Fibroblast of the conjunctiva (primary cell): ENCODE results near the gene LCP1.

Source experiments
- DNase-seq: peaks from one replicate; pipeline ENCODE4 v3.0.0-alpha.2; 2010; ENCODE audit warnings: low read depth

The LCP1 gene

DNA sequence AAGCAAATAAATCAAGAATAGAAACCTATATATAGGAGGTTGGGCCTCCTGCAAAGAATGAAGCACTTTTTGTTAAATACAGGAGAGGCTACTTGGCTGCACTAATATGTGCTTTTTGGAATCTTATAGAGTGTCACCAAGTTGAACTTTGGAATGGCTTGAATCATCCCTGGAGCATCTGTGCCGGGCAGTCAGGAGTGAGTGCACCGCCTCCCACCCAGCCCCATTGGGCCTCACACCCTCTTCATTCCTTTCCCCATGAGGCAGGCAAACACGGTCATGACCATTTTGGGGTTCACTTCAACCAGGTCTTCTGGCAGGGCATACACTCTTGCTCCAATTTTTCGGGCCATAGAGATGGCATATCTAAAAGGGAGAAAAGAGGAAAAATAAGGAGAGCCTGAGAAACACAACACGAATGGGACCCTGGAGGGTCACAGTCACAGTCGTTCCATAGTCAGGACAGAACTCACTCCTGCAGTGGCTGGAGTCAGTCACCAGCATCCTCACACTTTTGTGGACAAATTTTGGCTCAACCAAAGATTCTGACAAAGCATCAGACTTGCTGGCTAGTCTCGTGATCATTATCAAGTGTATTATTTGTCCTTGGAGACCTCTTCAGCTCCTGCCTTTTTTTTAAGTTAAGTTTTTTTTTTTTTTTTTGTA lies 54.5 kb downstream of the LCP1 start:
- no peak for DNase-seq

DNA sequence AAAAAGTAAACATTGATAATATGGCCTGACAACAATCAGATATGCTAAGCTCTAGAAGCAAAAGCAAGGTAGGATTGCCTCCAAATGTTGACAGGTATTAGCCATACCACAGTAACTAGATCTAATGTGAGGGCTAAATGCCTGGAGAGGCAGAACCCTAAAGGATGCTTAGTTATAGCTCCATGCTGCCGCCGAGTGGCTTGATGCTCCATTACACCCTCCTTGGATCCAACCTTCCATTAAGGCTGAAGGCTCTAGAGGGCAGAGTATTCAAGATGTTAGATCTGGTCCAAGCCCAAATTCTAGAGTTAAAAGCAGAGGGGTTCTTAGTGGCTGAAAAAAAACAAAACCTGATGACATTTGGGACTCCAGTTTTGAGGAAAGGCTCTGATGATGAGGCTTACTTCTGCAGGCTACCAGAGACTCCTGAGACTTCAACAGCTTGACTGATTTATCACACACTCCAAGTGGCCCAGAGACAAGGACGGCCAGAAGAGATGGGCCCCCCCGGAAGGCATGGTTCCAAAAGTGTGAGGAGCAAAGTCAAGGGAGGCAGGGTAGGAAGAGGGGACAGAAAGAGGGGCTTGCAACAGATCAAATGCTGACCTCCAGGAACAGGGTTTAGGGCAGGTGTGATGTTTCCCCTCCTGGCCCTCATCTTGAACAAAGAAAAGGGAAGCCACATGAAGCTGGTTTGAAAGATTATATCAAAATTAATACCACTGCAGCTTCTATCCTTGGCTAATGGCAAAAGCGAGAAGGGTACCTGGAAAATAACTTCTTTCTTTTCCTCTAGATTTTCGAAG lies 55.2 kb downstream of the LCP1 start:
- peak; percentile 59 for DNase-seq

DNA sequence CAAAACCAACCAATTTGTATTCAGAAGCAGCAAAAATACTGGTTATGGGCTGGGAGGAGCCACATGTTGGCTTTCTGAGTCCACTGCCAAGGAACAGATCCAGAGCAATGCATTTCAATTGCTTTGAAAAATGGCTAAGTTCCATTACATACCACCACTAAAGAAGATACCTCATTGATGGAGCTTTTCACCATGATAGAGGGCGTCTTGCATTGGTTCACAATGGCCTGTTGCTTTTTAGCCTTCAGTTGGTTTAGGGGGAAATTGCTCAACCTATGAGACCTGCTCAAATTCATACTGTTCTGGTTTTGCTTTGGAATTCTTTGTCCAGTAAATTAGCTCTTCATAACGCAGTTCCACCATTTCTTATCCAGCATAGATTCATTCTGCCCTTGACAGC lies 55.9 kb downstream of the LCP1 start:
- no peak for DNase-seq

GRCh38 chr13:46124967-46125933 lies 56.7 kb downstream of the LCP1 start:
- no peak for DNase-seq

GRCh38 chr13:46124531-46124966 lies 57.4 kb downstream of the LCP1 start:
- DNase-seq = no peak

DNA sequence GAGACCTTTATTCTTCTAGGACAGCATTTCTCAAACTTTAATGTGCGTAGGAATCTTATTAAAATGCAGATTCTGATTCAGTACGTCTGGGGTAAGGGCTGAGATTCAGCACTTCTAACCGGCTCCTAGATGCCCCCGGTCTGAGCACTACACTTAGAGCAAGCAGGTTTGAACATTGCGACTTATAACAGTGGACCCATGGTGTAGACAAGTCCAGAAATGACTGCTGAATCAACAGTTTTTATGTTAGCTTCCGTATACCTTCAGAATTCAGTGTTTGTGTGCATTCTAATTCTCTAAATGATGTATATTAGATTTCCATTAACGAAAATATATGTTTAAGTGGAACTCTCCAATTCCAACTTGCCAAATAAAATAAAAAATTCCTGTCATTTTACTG lies 59.7 kb downstream of the LCP1 start:
- no peak for DNase-seq

DNA sequence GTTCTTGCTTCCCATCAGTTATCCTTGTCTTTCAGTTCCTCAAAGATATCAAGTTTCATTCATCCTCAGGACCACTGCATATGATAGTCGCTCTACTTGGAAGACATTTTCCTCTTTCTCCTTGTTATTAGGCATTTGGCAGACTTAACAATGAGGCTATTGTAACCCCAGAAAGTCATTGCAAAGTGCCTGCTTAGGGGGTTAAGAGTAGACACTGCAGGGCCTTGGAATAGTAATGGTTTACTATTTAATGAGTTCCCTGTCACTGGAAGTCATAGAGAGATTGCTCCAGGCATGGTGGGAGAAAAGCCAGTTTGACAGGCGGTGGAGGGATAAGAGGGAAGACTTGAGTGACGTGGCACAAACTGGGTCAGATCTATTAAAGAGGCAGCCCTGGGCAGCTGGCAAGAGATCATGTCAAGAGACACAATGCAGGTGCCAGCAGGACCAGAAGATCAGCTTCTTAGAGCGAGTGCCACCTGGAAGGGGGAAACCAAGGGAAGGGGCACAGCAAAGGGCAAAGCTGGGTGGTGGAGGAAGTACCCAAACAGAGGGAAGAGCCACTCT lies 60.3 kb downstream of the LCP1 start:
- DNase-seq = no peak

DNA sequence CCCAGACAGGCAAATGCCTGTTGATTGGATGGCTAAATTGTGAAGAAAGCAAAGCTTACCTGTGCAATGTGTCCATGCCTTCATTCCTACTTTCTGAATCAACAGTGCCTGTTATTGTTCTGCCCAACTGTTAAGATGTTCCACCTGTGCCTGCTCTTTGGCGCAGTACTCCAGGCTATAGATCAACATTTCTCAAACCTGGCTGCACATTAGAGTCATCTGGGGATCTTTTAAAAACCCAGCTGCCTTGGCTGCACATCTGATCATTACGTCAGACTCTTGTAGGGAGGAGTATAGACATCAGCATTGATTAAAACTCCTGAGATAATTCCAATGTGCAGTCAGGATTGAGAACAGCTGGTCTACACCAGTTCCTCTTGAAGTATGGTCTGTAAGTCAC lies 60.9 kb downstream of the LCP1 start:
- DNase-seq = no peak

- DNase-seq = peak; percentile 30
Observed at GRCh38 chr13:46119883-46120614, 61.9 kb downstream of the LCP1 start.

DNA sequence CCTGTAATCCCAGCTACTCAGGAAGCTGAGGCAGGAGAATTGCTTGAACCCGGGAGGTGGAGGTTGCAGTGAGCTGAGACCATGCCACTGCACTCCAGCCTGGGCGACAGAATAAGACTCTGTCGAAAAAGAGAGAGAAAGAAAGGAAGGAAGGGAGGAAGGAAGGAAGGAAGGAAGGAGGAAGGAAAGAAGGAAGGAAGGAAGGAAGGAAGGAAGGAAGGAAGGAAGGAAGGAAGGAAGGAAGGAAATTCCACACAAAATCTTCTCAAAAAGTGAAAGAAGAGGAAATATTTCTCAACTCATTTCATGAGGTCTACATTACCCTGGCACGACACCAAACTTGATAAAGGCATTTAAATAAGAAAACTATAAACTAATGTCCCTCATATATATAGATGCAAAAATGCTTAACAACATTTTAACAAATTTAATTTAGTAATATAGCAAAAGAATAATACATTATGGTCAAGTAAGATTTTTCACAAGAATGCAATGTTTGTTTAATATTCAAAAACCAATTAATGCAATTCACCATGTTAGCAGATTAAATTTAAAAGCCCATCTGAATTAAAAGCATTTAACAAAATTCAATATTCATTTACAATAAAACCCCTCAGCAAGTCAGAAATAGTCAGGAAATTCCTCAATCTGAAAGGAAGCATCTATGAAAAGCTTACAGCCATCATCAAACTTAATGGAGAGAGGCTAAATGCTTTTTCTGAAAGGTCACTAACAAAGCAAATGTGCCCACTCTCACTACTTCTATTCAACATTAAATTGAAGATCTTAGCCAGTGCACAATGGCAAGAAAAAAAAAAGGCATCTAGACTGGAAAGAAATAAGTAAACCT lies 65.1 kb downstream of the LCP1 start:
- DNase-seq = no peak

DNA sequence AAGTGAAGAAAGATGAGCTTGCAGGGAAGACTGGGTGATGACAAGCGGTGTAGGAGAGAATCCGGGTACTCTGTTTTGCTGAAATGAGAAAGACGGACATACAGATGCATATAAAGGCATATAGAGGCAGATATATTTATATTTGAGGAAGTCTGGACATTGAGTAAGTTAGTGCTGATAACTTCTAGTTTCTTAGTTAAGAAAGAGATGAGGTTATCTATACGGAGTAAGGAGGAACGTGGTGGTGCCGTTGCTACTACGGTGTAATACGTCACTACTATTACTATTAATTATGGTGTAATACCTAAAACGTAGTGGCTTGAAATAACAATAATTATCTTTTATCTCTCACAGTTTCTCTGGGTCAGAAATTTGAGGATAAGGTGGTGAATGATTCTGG lies 67.4 kb downstream of the LCP1 start:
- no peak for DNase-seq

GRCh38 chr13:46113596-46113995 lies 68.4 kb downstream of the LCP1 start:
- DNase-seq = no peak

GRCh38 chr13:46111151-46111550 lies 70.8 kb downstream of the LCP1 start:
- no peak for DNase-seq

DNA sequence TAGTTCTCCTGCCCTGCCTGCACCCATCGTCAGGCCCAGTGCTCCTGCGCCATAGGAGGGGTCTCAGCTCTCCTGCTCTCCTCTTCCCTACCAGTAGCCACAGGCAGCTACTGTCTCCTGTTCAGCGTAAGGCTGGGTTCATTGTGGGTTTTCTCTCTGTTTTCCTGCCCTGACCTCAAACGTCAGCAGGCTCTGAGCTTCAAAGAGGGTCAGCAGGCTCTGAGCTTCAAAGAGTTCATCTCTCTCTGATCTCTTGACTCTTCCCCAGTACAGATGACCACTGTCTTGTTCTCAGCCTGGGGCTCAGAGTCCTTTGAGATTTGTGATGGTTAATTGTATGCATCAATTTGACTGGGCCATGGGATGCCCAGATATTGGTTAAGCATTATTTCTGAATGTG lies 72.5 kb downstream of the LCP1 start:
- DNase-seq = no peak

GRCh38 chr13:46106839-46107371 lies 75.1 kb downstream of the LCP1 start:
- no peak for DNase-seq

- no peak for DNase-seq
Observed at GRCh38 chr13:46104868-46105267, 77.1 kb downstream of the LCP1 start, which contains the start of gene CPB2. TSS of gene CPB2 (minus strand) at chr13:46105033. CDS start at chr13:46105009, 24 bp downstream.

DNA sequence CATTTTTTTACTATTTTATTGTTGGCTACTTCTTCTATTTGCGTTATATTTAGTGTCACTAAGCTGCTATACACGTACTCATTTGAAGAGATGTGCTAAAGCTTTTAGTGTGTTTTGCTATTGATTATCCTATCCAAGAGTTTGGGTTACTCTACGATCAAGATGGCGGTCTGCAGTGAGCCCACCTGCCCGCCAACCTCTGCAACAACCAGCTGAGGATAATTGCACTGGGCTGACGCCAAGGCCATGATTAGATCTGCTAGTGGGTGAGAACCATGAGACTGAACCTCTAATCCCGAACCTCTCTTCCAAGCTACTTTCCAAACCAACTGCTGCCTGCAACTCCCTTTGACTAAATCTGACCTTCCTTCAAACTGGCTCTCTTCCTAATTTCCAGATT lies 78.9 kb downstream of the LCP1 start:
- no peak for DNase-seq

GRCh38 chr13:46102255-46102605 lies 79.7 kb downstream of the LCP1 start:
- no peak for DNase-seq

DNA sequence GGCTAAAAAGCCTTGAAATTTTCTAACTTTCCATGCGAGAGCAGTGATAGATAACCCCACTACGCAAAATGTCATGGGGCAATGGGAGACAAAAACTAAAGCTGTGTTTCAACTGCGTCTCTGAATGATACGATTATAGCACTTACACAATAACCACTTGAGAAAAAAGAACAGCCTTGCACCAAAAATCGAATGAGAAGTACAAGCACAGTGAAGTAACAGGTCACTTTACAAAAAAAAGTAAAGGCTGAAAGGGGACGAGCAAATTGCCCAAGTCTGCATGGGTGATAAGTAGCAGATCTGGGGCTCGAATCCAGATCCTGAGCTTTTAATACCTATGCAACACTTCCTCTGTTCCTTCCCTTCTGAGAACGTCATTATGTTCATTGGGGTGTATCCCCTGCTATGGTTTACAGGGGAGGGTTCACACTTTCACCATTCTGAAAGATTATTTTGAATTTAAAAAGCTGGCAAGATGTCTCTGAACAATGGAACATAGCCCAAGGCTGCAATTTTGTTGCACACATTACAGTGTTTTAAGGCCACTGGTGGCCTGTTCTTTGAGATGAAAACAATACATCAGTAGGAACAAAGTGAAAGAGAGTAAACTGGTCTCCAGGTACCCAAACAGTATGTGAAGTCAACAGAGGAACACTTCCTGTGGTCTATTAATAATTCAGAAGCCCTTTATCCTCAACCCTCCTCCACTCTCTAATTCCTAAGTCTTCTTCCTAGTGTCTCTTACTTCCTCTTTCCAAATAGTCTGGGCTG lies 80.3 kb downstream of the LCP1 start:
- DNase-seq = no peak
